Esophagus muscularis mucosa (tissue), 4 donors: Measurements from ENCODE around the gene FAM228A.

ENCODE experiments used
- EP300 ChIP-seq: sonication (generic); formaldehyde crosslinking; IDR thresholded peaks from one replicate; pipeline ENCODE4 v1.6.1; 2017; ENCODE audit warnings: antibody characterized with exemption
- POLR2A ChIP-seq: fragments of 450-650 bp; IDR thresholded peaks from one replicate; pipeline ENCODE4 v1.6.1; 2017; ENCODE audit warnings: antibody characterized with exemption, moderate library complexity, mild to moderate bottlenecking, low read depth
- POLR2AphosphoS5 ChIP-seq, 2 donors: sonication (generic); formaldehyde crosslinking; IDR thresholded peaks; one replicate each; pipeline ENCODE4 v1.6.1; 2017; ENCODE audit warnings: antibody characterized with exemption in 2 of 2
- TF ChIP-seq, protein P1 (sequence below), 3 experiments: fragments of 200-600 bp in 2 of 3; fragments of 450-650 bp in 1 of 3; sonication (generic) in 2 of 3; IDR thresholded peaks; one replicate each; pipeline ENCODE4 v1.5.1; 2017 to 2019; ENCODE audit warnings: antibody characterized with exemption in 3 of 3, mild to moderate bottlenecking in 2 of 3, moderate library complexity in 1 of 3

DNA sequence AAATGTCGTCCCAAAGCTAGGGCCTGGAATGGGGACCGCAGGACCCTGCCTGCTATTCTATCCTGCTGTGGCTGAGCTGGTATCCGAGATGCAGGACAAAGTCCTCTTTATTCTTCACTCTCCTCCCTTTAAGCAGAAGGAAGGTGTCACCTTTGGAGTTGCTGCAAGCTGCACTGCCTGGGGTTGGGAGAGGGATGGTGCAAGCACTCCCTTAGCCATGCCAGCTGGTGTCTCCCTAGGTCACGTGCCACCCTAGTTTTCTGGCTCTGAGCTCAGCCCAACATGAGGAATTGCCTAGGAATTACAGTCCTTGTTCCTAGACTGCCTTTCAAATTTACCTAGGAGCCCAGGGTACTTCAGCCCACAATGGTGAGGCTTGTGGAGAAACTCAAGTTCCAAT, 21.4 kb upstream of the FAM228A start:
- no peak for TF ChIP-seq EP300
- no peak for TF ChIP-seq POLR2AphosphoS5 (IDR thresholded peaks at IDR 0.05)
- TF ChIP-seq, protein P1, sequence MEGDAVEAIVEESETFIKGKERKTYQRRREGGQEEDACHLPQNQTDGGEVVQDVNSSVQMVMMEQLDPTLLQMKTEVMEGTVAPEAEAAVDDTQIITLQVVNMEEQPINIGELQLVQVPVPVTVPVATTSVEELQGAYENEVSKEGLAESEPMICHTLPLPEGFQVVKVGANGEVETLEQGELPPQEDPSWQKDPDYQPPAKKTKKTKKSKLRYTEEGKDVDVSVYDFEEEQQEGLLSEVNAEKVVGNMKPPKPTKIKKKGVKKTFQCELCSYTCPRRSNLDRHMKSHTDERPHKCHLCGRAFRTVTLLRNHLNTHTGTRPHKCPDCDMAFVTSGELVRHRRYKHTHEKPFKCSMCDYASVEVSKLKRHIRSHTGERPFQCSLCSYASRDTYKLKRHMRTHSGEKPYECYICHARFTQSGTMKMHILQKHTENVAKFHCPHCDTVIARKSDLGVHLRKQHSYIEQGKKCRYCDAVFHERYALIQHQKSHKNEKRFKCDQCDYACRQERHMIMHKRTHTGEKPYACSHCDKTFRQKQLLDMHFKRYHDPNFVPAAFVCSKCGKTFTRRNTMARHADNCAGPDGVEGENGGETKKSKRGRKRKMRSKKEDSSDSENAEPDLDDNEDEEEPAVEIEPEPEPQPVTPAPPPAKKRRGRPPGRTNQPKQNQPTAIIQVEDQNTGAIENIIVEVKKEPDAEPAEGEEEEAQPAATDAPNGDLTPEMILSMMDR (IDR thresholded peaks at IDR 0.05), result no peak
- no peak for TF ChIP-seq POLR2A
